ENCODE measurements around the gene IL1R1.

The IL1R1 gene

GRCh38 chr2:102176172-102176571 is 33.6 kb downstream of the IL1R1 start:
- DNase-seq (ENCODE audit: low read depth), result no peak

DNA sequence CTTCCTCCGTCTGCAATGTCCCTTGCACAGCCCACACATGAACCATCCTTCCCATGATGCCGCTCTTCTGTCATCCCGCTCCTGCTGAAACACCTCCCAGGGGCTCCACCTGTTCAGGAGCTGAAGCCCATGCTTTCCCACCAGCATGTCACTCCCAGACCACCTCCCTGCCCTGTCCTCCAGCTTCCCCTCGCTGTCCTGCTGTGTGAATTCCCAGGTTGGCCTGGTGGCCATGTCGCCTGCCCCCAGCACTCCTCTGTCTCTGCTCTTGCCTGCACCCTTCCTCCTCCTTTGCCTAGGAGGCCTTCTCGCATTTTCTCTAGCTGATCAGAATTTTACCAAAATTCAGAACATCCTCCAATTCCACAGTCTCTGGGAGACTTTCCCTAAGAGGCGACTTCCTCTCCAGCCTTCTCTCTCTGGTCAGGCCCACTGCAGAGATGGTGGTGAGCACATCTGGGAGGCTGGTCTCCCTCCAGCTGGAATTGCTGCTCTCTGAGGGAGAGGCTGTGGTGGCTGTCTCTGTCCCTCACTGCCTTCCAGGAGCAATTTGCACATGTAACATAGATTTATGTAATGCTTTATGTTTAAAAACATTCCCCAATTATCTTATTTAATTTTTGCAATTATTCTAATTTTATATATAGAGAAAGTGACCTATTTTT is 35.4 kb downstream of the IL1R1 start:
- no peak for DNase-seq (ENCODE audit: low read depth)

DNA sequence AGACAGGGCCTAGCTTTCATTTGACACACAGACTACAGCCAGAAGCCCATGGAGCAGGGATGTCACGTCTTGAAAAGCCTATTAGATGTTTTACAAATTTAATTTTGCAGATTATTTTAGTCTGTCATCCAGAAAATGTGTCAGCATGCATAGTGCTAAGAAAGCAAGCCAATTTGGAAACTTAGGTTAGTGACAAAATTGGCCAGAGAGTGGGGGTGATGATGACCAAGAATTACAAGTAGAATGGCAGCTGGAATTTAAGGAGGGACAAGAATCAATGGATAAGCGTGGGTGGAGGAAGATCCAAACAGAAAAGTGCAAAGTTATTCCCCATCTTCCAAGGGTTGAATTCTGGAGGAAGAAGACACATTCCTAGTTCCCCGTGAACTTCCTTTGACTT is 36.5 kb downstream of the IL1R1 start:
- DNase-seq (ENCODE audit: low read depth), result no peak

GRCh38 chr2:102179788-102180686 is 37.5 kb downstream of the IL1R1 start:
- DNase-seq (ENCODE audit: low read depth), result no peak

- no peak for DNase-seq (ENCODE audit: low read depth)
Measured at GRCh38 chr2:102180687-102180999, 38.1 kb downstream of the IL1R1 start.

GRCh38 chr2:102181376-102181775 is 38.8 kb downstream of the IL1R1 start:
- no peak for DNase-seq (ENCODE audit: low read depth)

DNA sequence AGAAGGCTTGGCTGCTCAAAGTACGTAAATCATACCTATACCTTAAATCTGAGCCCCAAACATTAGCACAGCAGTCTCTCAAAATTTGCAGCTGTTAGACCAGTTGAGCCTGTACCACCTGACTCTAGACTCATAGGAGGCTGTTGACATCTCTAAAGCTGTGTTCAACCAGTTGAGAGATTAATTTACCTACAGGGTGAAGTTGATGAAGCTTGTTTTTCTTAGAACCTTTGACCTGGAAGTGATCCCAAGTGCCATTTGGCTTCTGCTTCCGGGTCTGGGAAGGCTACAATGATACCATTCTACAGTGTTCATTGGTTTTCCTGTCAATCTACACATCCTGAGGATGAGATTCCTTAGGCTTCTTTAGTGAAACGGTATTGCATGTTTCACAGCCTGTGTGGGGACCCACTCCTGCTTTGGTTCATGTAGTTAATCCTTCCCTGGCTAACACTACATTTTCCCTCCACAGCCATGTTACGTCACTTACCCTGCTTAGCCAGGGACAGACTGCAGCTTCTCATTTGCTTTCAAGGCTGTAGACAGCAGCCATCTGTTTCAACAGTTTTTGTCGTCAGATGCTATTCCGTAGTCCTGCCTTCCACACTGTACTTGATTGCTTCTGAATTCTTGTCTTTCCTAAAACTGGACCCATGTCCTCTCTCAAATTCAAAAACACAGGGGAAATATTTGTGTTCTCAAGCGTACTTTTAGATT is 39.5 kb downstream of the IL1R1 start:
- DNase-seq (ENCODE audit: low read depth), result no peak

GRCh38 chr2:102184018-102184417 is 41.5 kb downstream of the IL1R1 start:
- no peak for DNase-seq (ENCODE audit: low read depth)

GRCh38 chr2:102184568-102184967 is 42.0 kb downstream of the IL1R1 start:
- no peak for DNase-seq (ENCODE audit: low read depth)

- no peak for DNase-seq (ENCODE audit: low read depth)
Measured at GRCh38 chr2:102185347-102185746, 42.8 kb downstream of the IL1R1 start.

DNA sequence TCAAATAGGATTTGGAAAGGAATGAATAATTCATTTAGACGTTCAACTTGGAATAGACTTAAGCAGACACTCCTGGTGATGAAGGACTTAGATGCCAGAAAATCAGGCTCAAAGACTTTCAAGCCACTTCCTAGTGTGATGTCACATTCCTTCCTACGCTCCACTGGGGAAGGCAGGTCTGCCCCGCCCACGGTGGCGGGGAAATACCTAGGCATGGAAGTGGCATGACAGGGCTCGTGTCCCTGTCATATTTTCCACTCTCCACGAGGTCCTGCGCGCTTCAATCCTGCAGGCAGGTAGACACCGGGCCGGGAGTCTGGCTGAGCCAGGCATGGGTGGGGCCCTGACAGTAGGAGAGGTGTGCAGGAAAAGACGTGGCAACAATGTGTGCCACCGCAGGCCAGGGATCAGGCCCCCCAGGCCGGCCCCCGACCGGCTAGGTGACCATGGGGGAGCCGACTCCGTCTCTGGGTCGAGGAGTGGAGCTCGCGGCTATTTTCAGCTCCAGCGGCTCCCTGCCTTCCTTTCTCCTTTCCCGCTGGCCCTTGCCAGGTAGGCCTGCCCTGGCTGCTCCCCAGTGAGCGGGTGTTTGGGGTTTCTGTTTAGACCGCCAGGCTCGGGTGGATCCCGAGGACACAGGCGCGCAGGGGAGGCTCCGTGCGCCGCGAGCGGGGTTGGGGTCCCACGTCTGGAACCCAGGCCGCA is 44.4 kb downstream of the IL1R1 start, which contains the start of gene IL1RL2:
Gene IL1RL2 (plus strand): TSS at position 233 of the 705 bp plus-strand sequence. CDS start 845 bp downstream, outside the sequence.
- DNase-seq (ENCODE audit: low read depth), result no peak

- peak; percentile 5 for DNase-seq (ENCODE audit: low read depth)
Measured at GRCh38 chr2:102187496-102188150, 45.1 kb downstream of the IL1R1 start.

DNA sequence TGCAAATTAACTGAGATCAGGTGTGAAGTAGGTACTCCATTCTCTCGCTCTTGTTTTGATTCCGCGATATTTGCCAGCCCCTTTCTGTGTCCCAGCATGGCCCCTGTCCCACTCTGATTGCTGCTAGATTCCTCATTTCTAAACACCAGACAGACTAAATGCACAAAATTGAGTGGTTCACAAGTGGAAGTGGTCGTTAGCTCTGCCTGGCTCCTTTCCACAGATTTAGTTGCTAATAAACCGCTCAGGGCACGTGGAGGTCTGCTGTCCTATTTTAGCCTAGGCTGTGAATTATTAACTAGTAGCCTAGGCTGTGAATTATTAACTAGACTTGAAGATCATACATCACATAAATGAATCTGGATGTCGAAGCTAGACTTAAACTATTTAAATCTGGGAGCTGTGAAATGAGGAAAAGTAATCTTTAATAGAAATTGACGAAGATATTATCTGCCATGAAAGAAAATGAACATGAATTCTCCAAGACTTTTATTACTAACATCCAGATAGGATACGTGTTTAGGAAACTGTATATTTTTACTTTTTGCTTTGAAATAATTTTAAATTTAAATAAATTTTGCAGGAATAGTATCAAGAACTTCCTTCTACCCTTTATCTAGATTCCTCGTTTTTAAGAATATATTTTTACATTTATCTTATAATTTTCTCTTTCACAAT is 48.0 kb downstream of the IL1R1 start:
- no peak for DNase-seq (ENCODE audit: low read depth)

- no peak for DNase-seq (ENCODE audit: low read depth)
Measured at GRCh38 chr2:102191501-102191900, 49.0 kb downstream of the IL1R1 start.

- DNase-seq (ENCODE audit: low read depth), result peak; percentile 8
Measured at GRCh38 chr2:102193074-102193473, 50.5 kb downstream of the IL1R1 start.

- no peak for DNase-seq (ENCODE audit: low read depth)
Measured at GRCh38 chr2:102194609-102195268, 52.2 kb downstream of the IL1R1 start.

DNA sequence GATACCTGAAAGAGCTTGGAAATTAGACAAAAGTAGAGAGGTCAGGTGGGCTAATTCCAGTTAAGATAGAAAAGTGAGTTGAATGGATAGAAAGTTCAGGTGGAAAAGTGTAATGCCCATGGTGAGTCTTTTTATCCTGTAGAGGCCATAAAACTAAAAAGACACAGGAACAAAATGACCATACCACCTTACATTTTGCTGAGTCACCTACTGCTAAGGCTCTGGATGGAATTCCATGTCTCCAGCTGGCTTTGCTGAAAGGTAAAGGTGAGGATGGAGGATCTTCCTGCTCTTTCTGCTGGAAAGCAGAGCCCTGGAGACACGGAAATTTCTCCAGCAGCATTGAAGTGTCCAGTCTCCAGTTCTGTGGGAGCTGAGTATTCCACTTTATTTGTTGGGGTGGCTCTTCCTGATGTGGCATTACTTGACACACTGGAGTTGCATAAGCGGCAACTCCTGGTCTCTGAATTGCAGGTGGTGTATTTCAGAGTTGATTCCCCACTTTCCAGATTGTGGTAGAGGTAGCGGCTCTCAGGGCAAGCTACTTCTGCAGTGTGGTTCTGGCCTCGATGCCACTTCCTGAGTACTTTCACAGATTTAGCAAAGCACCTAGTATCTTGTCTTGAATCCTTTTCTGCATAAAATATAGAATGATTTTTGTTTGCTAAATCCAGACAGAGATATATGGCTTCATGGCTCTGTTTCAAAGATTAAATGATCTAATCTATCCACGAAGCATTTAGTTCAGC is 55.0 kb downstream of the IL1R1 start:
- no peak for DNase-seq (ENCODE audit: low read depth)

GRCh38 chr2:102200539-102200938 is 58.0 kb downstream of the IL1R1 start:
- no peak for DNase-seq (ENCODE audit: low read depth)

- DNase-seq (ENCODE audit: low read depth), result no peak
Measured at GRCh38 chr2:102204638-102205037, 62.1 kb downstream of the IL1R1 start.

Data from HS-5 (cell line).